ENCODE results near the gene TBX3.
"Not testable (repeated sequence)": the region's sequence is repeated elsewhere in the genome, so short reads cannot be mapped to it uniquely, and the experiment has no call there.

The TBX3 gene

GRCh38 chr12:114684098-114684869 lies at the start of gene TBX3:
TBX3 (minus strand) TSS chr12:114684175; CDS start chr12:114683200, 975 bp downstream.
- peak; percentile 55 for TF ChIP-seq CTCF (IDR thresholded peaks at IDR 0.05; ENCODE audit: low read depth, low read length, missing control alignments)
- peak; percentile 100 for DNase-seq (ENCODE audit: extremely low read depth, low read depth)
- peak within 1 kb of the TSS; percentile 73 for H3K4me3 ChIP-seq (replicated peaks; ENCODE audit: low read depth, low read length)

- no peak overlapping the region for H3K4me3 ChIP-seq (replicated peaks; ENCODE audit: low read depth, low read length)
- TF ChIP-seq CTCF (IDR thresholded peaks at IDR 0.05; ENCODE audit: low read depth, low read length, missing control alignments): no peak
- no peak for DNase-seq (ENCODE audit: extremely low read depth, low read depth)
These were observed 48.6 kb upstream of the TBX3 start for GRCh38 chr12:114732426-114733030.

- no peak overlapping the region for H3K4me3 ChIP-seq (replicated peaks; ENCODE audit: low read depth, low read length)
- DNase-seq (ENCODE audit: extremely low read depth, low read depth): no peak
- no peak for TF ChIP-seq CTCF (IDR thresholded peaks at IDR 0.05; ENCODE audit: low read depth, low read length, missing control alignments)
These were observed 45.8 kb upstream of the TBX3 start for GRCh38 chr12:114729731-114730130.

- no peak for DNase-seq (ENCODE audit: extremely low read depth, low read depth)
- H3K4me3 ChIP-seq (replicated peaks; ENCODE audit: low read depth, low read length): no peak overlapping the region
- TF ChIP-seq CTCF (IDR thresholded peaks at IDR 0.05; ENCODE audit: low read depth, low read length, missing control alignments): no peak
These were observed 42.2 kb upstream of the TBX3 start for GRCh38 chr12:114726092-114726710.

GRCh38 chr12:114722176-114722575 lies 38.2 kb upstream of the TBX3 start:
- not testable (repeated sequence) for H3K4me3 ChIP-seq (replicated peaks; ENCODE audit: low read depth, low read length)

GRCh38 chr12:114721266-114721665 lies 37.3 kb upstream of the TBX3 start:
- no peak overlapping the region for H3K4me3 ChIP-seq (replicated peaks; ENCODE audit: low read depth, low read length)
- TF ChIP-seq CTCF (IDR thresholded peaks at IDR 0.05; ENCODE audit: low read depth, low read length, missing control alignments): no peak
- DNase-seq (ENCODE audit: extremely low read depth, low read depth): no peak

More at GRCh38 chr12:114722176-114722575, 38.2 kb upstream of the TBX3 start:
- not testable (repeated sequence) for DNase-seq (ENCODE audit: extremely low read depth, low read depth)

Measured in HFF-Myc (cell line).